ENCODE data around the gene HOXB13. TPM values are rescaled to one million over a fixed set of nuclear protein-coding genes. Genes with fewer than 3 reads are reported as not detected.

Gene HOXB13
- not detected for total RNA-seq (2021; fragmentation: NEBNext Ultra II Directional; extraction: Animal tissue kit (Norgen Biotek cat#: 25700))
- long read RNA-seq: 0 reads

DNA sequence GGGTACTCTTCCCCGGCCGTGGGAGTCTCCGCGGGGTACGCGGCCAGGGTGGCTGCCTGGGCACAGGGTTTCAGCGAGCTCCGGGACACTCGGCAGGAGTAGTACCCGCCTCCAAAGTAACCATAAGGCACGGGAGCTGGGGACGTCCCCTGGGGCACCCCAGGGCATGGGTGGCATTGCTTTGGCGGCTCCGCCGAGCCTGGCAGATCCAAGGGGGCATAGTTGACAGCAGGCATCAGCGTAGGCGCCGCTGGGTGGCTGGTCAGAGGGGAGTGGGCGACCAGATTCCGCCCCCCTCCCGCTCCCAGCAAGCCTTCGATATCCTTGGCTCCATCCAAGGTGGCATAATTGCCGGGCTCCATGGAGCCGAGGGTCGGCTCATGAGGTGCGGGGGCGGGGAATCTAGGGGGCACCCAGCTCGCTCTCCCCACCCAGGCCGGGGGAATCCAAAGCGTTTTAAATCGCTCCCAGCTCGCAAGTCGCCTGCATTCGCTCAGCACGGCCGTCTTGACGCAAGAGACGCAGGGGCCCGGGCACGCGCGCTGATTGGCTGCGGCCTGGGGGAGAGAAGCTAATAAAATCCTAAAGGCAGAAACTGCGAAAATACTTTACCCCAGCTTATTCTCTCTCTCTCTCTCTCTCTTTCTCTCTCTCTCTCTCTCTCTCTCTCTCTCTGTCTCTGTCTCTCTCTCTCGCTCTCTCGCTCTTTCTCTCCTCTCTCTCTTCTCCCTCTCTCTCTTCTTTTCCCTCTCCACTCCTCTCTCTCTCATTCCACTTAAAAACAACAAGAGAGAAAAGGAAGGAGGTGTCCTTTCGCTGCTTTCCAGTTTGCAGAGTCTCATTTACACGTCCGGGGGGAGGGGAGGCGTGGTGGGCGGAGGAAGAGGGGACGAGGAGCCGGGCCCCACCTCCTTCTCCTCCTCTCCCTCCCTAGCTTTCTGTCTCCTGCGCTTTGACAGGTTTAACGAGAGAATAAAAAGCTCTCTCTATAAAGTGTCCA is at the start of gene HOXB13:
HOXB13 (minus strand) TSS at position 519 of the 1,000 bp plus-strand sequence; CDS start at position 362, 157 bp downstream.
- H3K27me3 Mint-ChIP-seq (ENCODE audit: insufficient read depth): peaks cover 87% of the 10 kb centered on the region
- peak within 1 kb of the TSS; percentile 58; the same call in 1 of the 2 replicates for H3K4me3 Mint-ChIP-seq
- TF ChIP-seq, protein P1, sequence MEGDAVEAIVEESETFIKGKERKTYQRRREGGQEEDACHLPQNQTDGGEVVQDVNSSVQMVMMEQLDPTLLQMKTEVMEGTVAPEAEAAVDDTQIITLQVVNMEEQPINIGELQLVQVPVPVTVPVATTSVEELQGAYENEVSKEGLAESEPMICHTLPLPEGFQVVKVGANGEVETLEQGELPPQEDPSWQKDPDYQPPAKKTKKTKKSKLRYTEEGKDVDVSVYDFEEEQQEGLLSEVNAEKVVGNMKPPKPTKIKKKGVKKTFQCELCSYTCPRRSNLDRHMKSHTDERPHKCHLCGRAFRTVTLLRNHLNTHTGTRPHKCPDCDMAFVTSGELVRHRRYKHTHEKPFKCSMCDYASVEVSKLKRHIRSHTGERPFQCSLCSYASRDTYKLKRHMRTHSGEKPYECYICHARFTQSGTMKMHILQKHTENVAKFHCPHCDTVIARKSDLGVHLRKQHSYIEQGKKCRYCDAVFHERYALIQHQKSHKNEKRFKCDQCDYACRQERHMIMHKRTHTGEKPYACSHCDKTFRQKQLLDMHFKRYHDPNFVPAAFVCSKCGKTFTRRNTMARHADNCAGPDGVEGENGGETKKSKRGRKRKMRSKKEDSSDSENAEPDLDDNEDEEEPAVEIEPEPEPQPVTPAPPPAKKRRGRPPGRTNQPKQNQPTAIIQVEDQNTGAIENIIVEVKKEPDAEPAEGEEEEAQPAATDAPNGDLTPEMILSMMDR (IDR thresholded peaks at IDR 0.05): no peak
- H3K9me3 Mint-ChIP-seq: no peaks in the 10 kb centered on the region
- no peak for DNase-seq
- no peaks in the 10 kb centered on the region for H3K36me3 Mint-ChIP-seq (ENCODE audit: low read depth)
- peaks cover 22% of the 10 kb centered on the region for H3K4me1 Mint-ChIP-seq (ENCODE audit: low read depth)
- no peak within 1 kb of the TSS for H3K27ac Mint-ChIP-seq

GRCh38 chr17:48776602-48777001 is 48.1 kb upstream of the HOXB13 start:
- Mint-ChIP-seq H3K36me3 (ENCODE audit: low read depth) (no peaks in the 10 kb centered on the region), H3K9me3 (no peaks in the 10 kb centered on the region; the same call in 1 of the 2 replicates), H3K4me1 (ENCODE audit: low read depth) (no peaks in the 10 kb centered on the region), H3K27me3 (ENCODE audit: insufficient read depth) (peaks cover 32% of the 10 kb centered on the region), H3K27ac (no peak overlapping the region), H3K4me3 (no peak overlapping the region)
- TF ChIP-seq, protein P1 (IDR thresholded peaks at IDR 0.05): no peak
- DNase-seq: no peak

- no peak overlapping the region for H3K27ac Mint-ChIP-seq
- no peaks in the 10 kb centered on the region; the same call in 1 of the 2 replicates for H3K9me3 Mint-ChIP-seq
- TF ChIP-seq, protein P1 (IDR thresholded peaks at IDR 0.05): no peak
- no peaks in the 10 kb centered on the region for H3K4me1 Mint-ChIP-seq (ENCODE audit: low read depth)
- peaks cover 28% of the 10 kb centered on the region for H3K27me3 Mint-ChIP-seq (ENCODE audit: insufficient read depth)
- no peak overlapping the region for H3K4me3 Mint-ChIP-seq
- no peaks in the 10 kb centered on the region for H3K36me3 Mint-ChIP-seq (ENCODE audit: low read depth)
- no peak for DNase-seq
Measured at GRCh38 chr17:48773245-48773644, 44.7 kb upstream of the HOXB13 start.

DNA sequence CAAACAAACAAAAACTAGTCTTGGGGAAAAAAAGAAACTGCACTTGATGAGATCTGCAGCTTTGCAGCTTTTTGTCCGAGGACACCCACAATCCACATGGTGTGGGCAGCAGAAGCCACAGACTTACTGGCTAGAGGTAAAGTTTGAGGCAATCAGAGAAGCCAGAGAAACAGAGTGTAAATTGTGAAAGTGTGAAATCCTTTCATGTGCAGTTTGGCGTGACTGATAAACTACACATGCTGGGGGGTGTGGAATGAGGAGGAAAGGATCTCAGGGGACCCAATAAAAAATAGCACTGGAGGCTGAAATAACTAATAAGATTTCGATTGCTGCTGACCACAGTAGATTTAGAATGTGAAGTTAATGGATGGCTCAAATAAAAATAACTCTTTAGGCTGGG is 42.4 kb upstream of the HOXB13 start:
- Mint-ChIP-seq H3K4me1 (ENCODE audit: low read depth) (no peaks in the 10 kb centered on the region), H3K27ac (no peak overlapping the region), H3K36me3 (ENCODE audit: low read depth) (no peaks in the 10 kb centered on the region), H3K27me3 (ENCODE audit: insufficient read depth) (peaks cover 34% of the 10 kb centered on the region), H3K4me3 (no peak overlapping the region), H3K9me3 (no peaks in the 10 kb centered on the region; the same call in 1 of the 2 replicates)
- DNase-seq: no peak
- TF ChIP-seq, protein P1 (IDR thresholded peaks at IDR 0.05): no peak

- DNase-seq: no peak
- Mint-ChIP-seq H3K4me1 (ENCODE audit: low read depth) (no peaks in the 10 kb centered on the region), H3K27me3 (ENCODE audit: insufficient read depth) (peaks cover 29% of the 10 kb centered on the region)
Measured at GRCh38 chr17:48769009-48769675, 40.6 kb upstream of the HOXB13 start.

More at GRCh38 chr17:48769009-48769675, 40.6 kb upstream of the HOXB13 start:
- Mint-ChIP-seq H3K9me3 (no peaks in the 10 kb centered on the region), H3K27ac (no peak overlapping the region), H3K4me3 (no peak overlapping the region), H3K36me3 (ENCODE audit: low read depth) (no peaks in the 10 kb centered on the region)
- TF ChIP-seq, protein P1 (IDR thresholded peaks at IDR 0.05): no peak
